RWPE2 (cell line): ENCODE measurements around the gene TXLNA.
"Not testable (repeated sequence)": the region's sequence is repeated elsewhere in the genome, so short reads cannot be mapped to it uniquely, and the experiment has no call there.

Source experiments
- ATAC-seq: fragments of 200-7000 bp; cut with Tn5 transposase; 3 replicates; pipeline ENCODE4 v1.9.1; 2021; ENCODE audit warnings: low read depth
- DNase-seq: peaks from one replicate; pipeline ENCODE4 v3.0.0-alpha.2; 2020; ENCODE audit warnings: low spot score
- H3K27ac ChIP-seq: fragments of 450-650 bp; 2 replicates; pipeline ENCODE4 v1.5.1; 2017; ENCODE audit warnings: mild to moderate bottlenecking; ENCODE audit not compliant: poor library complexity, severe bottlenecking
- H3K27me3 ChIP-seq: fragments of 250-450 bp; sonication (Bioruptor Pico); 2 replicates; pipeline ENCODE4 v1.5.1; 2021; ENCODE audit warnings: mild to moderate bottlenecking, moderate library complexity; ENCODE audit not compliant: insufficient read depth, poor library complexity, severe bottlenecking
- H3K36me3 ChIP-seq: fragments of 250-450 bp; sonication (Bioruptor Pico); 2 replicates; pipeline ENCODE4 v1.5.1; 2020; ENCODE audit warnings: low read depth, mild to moderate bottlenecking, moderate library complexity
- H3K4me1 ChIP-seq: fragments of 250-450 bp; sonication (Bioruptor Pico); 2 replicates; pipeline ENCODE4 v1.5.1; 2021; ENCODE audit warnings: mild to moderate bottlenecking, moderate library complexity; ENCODE audit not compliant: insufficient read depth, poor library complexity, severe bottlenecking
- H3K4me3 ChIP-seq: fragments of 250-450 bp; sonication (Bioruptor Pico); 2 replicates; pipeline ENCODE4 v1.5.1; 2021; ENCODE audit warnings: mild to moderate bottlenecking, moderate library complexity; ENCODE audit not compliant: severe bottlenecking
- H3K9me3 ChIP-seq: fragments of 250-450 bp; sonication (Bioruptor Pico); 2 replicates; pipeline ENCODE4 v1.5.1; 2021; ENCODE audit warnings: mild to moderate bottlenecking, moderate library complexity; ENCODE audit not compliant: severe bottlenecking
- CTCF ChIP-seq: fragments of 450-650 bp; IDR thresholded peaks from one replicate; pipeline ENCODE4 v1.5.1; 2017; ENCODE audit warnings: mild to moderate bottlenecking, moderate library complexity; ENCODE audit not compliant: poor library complexity, severe bottlenecking

The TXLNA gene

GRCh38 chr1:32163405-32163804 lies 16.1 kb upstream of the TXLNA start:
- H3K27ac ChIP-seq: no peak overlapping the region
- H3K27me3 ChIP-seq: no peaks in the 10 kb centered on the region

GRCh38 chr1:32165633-32166032 lies 13.8 kb upstream of the TXLNA start:
- peaks cover 51% of the 10 kb centered on the region for H3K36me3 ChIP-seq
- DNase-seq, H3K27ac ChIP-seq, H3K4me3 ChIP-seq, H3K27me3 ChIP-seq, ATAC-seq, H3K9me3 ChIP-seq, H3K4me1 ChIP-seq: not testable (repeated sequence)

More at GRCh38 chr1:32163405-32163804, 16.1 kb upstream of the TXLNA start:
- DNase-seq (no peak), ATAC-seq (no peak)
- no peaks in the 10 kb centered on the region for H3K9me3 ChIP-seq
- H3K4me3 ChIP-seq: no peak overlapping the region
- no peak for TF ChIP-seq CTCF
- no peaks in the 10 kb centered on the region for H3K4me1 ChIP-seq
- H3K36me3 ChIP-seq: peaks cover 61% of the 10 kb centered on the region

GRCh38 chr1:32170991-32171390 lies 8.5 kb upstream of the TXLNA start:
- H3K27me3 ChIP-seq: no peaks in the 10 kb centered on the region
- H3K9me3 ChIP-seq: no peaks in the 10 kb centered on the region
- peaks cover 7% of the 10 kb centered on the region for H3K4me1 ChIP-seq
- no peak for TF ChIP-seq CTCF
- H3K4me3 ChIP-seq: no peak overlapping the region
- no peak overlapping the region for H3K27ac ChIP-seq
- peaks cover 53% of the 10 kb centered on the region for H3K36me3 ChIP-seq
- DNase-seq (no peak), ATAC-seq (no peak)

GRCh38 chr1:32172621-32173245 lies 6.7 kb upstream of the TXLNA start:
- Histone ChIP-seq H3K9me3 (no peaks in the 10 kb centered on the region), H3K27me3 (no peaks in the 10 kb centered on the region), H3K27ac (peak overlapping the region; percentile 18), H3K4me1 (peaks cover 7% of the 10 kb centered on the region), H3K36me3 (peaks cover 42% of the 10 kb centered on the region), H3K4me3 (no peak overlapping the region)
- TF ChIP-seq CTCF: no peak
- no peak for DNase-seq
- ATAC-seq: peak; percentile 49; the same call in 2 of the 3 replicates

GRCh38 chr1:32178380-32179192 lies 889 bp upstream of the TXLNA start:
- DNase-seq: no peak
- no peak overlapping the region for H3K4me3 ChIP-seq

More at GRCh38 chr1:32178380-32179192, 889 bp upstream of the TXLNA start:
- no peak for TF ChIP-seq CTCF
- peak overlapping the region; percentile 77 for H3K27ac ChIP-seq
- H3K4me1 ChIP-seq: peaks cover 10% of the 10 kb centered on the region
- H3K9me3 ChIP-seq: no peaks in the 10 kb centered on the region
- H3K36me3 ChIP-seq: peaks cover 39% of the 10 kb centered on the region
- H3K27me3 ChIP-seq: no peaks in the 10 kb centered on the region
- ATAC-seq: no peak
